ENCODE results near the gene DHRS7. TPM values are rescaled to one million over a fixed set of nuclear protein-coding genes. Genes with fewer than 3 reads are reported as not detected.

The DHRS7 gene
- total RNA-seq, 1 donor from 2014 or later: 89.3 TPM

DNA sequence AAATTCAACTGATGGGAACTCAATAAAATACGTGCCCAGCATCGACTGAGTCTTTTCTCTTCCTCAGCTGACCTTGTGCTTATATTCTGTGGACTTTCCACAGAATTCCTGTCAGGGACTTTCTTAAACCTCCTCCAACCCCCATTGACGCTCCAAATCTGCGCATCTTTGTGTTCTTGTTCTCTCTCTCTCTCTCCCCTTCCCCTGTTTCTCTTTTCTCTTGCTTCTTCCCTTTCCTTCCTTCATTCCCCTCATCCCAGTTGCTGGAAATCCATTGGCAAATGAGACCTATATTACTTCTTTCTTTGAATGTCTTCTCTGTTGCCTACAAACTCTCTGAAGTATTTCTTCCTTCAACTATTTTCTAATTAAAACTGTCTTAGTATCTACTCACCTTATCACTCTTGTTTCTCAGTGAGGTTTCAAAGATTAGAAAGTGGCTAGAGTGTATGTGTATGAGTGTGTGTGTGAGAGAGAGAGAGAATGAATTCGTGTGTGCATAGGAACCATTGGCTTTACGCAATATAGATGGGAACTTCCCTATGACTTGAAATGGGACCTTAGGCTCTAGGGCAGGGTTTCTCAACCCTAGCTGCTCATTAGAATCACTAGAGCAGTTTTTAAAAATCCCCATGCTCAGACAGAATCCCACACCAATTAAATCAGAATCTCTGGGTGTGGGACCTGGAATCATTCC, 41.8 kb upstream of the DHRS7 start:
- H3K4me3 ChIP-seq (ENCODE audit: low read depth, low read length): no peak overlapping the region
- TF ChIP-seq, protein P1, sequence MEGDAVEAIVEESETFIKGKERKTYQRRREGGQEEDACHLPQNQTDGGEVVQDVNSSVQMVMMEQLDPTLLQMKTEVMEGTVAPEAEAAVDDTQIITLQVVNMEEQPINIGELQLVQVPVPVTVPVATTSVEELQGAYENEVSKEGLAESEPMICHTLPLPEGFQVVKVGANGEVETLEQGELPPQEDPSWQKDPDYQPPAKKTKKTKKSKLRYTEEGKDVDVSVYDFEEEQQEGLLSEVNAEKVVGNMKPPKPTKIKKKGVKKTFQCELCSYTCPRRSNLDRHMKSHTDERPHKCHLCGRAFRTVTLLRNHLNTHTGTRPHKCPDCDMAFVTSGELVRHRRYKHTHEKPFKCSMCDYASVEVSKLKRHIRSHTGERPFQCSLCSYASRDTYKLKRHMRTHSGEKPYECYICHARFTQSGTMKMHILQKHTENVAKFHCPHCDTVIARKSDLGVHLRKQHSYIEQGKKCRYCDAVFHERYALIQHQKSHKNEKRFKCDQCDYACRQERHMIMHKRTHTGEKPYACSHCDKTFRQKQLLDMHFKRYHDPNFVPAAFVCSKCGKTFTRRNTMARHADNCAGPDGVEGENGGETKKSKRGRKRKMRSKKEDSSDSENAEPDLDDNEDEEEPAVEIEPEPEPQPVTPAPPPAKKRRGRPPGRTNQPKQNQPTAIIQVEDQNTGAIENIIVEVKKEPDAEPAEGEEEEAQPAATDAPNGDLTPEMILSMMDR (conservative IDR thresholded peaks at IDR 0.05; ENCODE audit: low read depth, low read length): no peak
- DNase-seq (ENCODE audit: low read depth): no peak

DNA sequence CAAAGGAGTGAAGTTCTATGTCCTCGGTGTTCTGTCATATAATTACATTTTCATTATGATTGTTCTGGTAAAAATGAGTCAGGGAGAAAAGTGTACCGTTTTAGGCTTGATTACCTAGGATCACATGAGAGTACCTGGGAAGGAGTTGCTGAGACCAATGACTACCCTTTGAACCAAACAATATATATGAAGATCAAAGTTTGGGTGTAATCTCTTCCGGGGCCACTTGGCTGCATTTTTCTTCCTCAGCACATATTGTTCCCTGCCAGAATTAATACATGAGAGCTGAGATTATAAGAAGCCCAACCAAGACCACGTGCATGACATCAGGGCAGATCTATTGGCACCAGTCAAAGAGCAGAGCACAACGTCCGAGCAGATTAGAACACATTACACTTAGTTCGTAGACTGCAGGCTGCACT, 41.1 kb upstream of the DHRS7 start:
- no peak overlapping the region for H3K4me3 ChIP-seq (ENCODE audit: low read depth, low read length)
- no peak for DNase-seq (ENCODE audit: low read depth)
- TF ChIP-seq, protein P1 (conservative IDR thresholded peaks at IDR 0.05; ENCODE audit: low read depth, low read length): no peak

DNA sequence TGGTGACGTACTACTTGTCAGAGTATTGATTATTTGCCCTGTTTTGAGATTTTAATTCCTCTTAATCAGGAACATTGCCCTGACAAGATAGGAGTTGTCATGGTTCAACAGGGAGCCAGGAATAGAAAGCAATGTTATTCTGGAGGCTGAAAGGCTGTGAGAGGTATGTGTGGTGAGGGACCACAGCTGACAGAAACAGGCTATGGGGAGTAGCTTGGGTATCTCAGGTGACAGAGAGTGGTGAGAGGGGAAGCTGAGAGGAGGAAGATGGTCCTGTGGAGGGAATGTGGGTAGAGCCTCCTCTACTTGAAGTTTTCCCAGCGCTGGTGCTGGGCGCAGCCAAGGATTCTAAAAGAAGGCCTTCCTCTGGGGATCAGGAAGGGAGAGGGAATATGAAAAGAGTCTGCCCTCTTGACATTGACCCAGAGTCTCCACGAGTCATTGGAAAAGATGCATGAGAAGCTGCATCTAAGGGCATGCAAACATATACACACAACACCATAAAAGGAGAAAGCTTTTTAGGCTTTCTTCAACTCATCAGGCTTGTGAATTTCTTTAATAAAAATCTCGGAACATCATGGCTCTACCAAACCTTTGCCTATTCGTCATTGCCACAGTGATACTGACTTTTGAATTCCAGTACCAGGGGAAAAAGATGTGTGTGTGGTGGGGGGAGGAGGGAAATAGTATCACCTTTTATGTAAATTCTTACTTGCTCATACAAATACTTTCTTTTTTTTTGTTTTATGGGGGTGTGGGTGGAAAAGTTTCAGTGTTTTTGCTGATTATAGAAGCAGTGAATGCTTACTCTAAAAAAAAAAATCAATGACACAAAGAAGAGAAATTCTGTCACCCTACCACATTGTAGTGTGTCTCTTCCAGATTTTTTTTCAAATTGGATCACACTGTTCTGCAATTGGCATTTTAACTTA, 39.9 kb upstream of the DHRS7 start:
- no peak overlapping the region for H3K4me3 ChIP-seq (ENCODE audit: low read depth, low read length)
- TF ChIP-seq, protein P1 (conservative IDR thresholded peaks at IDR 0.05; ENCODE audit: low read depth, low read length): no peak
- no peak for DNase-seq (ENCODE audit: low read depth)

DNA sequence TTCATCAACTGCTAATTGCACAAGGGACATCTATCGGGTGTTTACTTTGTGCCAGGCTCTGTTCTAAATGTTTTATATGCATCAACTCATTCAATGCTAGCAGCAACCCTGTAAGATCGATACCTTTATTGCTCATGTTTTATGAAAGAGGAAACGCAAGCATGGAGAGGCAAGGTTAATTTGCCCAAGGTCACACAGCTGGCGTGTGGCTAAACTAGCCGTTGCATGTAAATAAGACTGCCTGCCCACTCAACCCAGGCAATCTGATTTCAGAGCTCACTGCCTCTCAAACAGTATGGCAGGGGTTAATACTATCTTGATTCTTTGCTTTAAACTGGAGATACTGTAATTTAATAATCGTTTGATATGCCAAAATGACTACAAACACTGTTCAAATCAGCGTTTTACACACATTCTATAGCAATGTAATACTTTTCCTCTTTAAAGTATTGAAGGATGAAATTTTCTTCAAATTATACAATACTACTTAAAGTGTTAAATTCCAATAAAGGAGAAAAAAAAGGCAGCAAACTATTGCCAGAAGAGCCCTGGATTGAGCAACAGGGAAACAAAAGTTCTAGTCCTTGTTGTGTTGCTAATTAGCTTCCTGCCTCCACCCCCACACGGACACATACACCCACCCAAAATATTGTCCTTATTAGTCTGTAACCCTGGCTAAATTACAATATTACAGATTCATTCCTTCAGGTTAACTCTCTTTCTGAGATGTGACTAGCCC, 39.1 kb upstream of the DHRS7 start:
- H3K4me3 ChIP-seq (ENCODE audit: low read depth, low read length): no peak overlapping the region
- no peak for DNase-seq (ENCODE audit: low read depth)
- TF ChIP-seq, protein P1 (conservative IDR thresholded peaks at IDR 0.05; ENCODE audit: low read depth, low read length): no peak

DNA sequence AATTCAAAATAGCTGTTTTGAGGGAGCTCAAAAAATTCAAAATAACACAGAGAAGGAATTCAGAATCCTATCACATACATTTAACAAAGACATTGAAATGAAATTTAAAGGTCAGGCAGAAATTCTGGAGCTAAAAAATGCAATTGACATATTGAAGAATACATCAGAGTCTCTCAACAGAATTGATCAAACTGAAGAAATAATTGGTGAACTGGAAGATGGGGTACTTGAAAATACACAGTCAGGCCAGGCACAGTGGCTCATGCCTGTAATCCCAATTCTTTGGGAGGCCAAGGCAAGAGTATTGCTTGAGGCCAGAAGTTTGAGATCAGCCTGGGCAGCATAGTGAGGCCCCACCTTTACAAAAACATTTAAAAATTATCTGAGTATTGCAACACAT, 34.1 kb upstream of the DHRS7 start:
- TF ChIP-seq, protein P1 (conservative IDR thresholded peaks at IDR 0.05; ENCODE audit: low read depth, low read length): no peak
- H3K4me3 ChIP-seq (ENCODE audit: low read depth, low read length): no peak overlapping the region
- no peak for DNase-seq (ENCODE audit: low read depth)

DNA sequence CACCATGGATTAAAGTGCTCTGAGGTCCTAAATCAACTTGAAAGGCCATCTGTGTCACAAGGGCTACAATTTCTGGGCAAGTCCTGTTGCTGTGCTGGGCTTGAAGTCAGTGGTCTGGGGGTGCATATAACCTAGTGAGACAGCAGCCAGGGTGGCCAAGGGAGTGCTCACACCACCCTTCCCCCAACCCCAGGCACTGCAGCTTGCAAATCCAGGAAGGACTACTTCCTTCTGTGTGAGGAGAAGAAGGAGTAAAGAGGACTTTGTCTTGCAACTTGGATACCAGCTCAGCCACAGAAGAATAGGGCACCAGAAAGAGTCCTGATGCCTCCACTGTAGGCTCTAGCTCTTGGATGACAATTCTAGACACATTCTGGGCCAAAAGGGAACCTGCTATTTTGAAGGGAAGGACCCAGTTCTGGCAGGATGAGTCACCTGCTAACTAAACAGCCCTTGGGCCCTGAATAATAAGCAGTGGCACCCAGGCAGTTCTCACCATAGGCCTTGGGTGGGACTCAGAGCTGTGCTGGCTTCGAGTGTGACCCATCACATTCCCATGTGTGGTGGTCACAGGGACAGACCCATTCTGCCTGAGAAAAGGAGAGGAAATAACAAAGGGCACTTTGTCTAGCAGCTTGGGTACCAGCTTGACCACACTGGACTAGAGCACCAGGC, 32.6 kb upstream of the DHRS7 start:
- TF ChIP-seq, protein P1 (conservative IDR thresholded peaks at IDR 0.05; ENCODE audit: low read depth, low read length): no peak
- no peak for DNase-seq (ENCODE audit: low read depth)
- no peak overlapping the region for H3K4me3 ChIP-seq (ENCODE audit: low read depth, low read length)

Data from epithelial cell of proximal tubule (primary cell).